NCI-H1105 (cell line): ENCODE measurements around the gene EPYC.

Experiments used
- DNase-seq: peaks from one replicate; lab custom pipeline; 2025; lab: John Stamatoyannopoulos, UW

EPYC gene

GRCh38 chr12:91004872-91005271 lies at the start of gene EPYC:
Gene EPYC (minus strand): TSS chr12:91004972. CDS start chr12:91002565, 2,407 bp downstream.
- no peak for DNase-seq

- no peak for DNase-seq
Observed at GRCh38 chr12:91053951-91054715, 49.4 kb upstream of the EPYC start.

GRCh38 chr12:91052026-91052425 lies 47.3 kb upstream of the EPYC start:
- no peak for DNase-seq

- no peak for DNase-seq
Observed at GRCh38 chr12:91044586-91044985, 39.8 kb upstream of the EPYC start.

DNA sequence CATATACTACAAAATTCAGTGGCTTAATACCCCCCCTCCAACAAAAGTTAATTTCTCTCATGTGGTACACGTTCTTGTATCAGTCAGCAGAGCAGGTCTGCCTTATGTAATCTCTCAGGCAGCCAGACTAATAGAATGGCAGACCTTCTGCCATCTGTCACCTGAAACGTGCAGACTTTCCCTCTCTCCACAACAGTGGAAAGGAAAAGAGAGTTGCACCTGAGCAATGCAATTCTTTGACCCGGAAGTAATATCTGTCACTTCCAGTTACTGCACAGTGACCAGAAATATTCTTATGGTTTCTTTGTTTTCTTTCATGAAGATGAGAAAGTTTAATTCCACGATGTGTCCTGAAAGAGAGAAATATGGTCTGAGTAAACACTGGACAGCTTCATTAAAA lies 38.6 kb upstream of the EPYC start:
- DNase-seq, result no peak

DNA sequence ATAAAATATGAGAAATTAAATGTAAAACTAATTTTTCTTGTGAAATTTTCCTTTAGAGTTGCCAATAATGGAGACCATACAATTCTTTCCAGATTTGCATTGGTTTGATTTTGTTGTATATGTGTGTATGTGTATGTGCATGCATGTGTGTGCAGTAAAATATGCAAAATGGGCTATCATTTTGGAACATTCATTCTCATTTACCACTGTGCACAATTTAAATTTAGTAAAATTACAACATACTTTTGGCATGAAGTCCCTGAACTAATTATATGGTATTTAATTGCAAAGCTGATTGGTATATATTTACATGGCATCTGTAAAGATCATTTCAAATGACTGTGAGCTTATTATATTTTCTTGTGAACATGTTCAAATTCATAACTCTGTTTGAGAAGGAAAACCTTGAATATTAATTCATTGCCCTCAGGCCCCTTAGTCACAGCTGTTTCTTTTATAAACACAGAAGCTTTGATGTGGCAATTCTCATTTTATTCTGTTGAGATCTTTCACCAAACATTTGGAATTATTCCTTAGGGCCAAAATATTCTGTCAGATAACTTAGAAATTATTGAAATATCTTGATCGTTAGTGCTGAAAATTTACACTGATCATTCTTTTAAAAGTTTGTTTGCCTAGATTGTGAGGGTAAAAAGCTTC lies 35.5 kb upstream of the EPYC start:
- no peak for DNase-seq

DNA sequence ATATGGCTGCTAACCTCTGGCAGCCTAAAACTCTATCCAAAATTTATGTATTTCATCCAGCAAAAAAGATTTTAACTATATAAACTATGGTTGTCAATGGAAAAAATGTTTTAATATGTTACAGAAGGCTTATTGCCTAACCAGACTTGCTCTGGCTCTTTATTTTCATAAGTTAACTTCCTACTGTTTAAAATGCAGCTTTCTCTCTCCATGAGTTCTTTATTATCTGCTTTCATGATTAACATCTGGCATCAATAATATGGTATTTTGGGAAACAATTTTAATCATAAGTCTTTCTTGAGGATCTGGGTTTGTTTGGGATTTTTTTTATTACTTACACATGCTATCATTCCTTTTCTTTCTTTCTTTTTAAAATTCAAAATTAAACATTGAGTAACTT lies 32.5 kb upstream of the EPYC start:
- DNase-seq, result no peak

GRCh38 chr12:91033251-91033650 lies 28.5 kb upstream of the EPYC start:
- DNase-seq, result no peak

DNA sequence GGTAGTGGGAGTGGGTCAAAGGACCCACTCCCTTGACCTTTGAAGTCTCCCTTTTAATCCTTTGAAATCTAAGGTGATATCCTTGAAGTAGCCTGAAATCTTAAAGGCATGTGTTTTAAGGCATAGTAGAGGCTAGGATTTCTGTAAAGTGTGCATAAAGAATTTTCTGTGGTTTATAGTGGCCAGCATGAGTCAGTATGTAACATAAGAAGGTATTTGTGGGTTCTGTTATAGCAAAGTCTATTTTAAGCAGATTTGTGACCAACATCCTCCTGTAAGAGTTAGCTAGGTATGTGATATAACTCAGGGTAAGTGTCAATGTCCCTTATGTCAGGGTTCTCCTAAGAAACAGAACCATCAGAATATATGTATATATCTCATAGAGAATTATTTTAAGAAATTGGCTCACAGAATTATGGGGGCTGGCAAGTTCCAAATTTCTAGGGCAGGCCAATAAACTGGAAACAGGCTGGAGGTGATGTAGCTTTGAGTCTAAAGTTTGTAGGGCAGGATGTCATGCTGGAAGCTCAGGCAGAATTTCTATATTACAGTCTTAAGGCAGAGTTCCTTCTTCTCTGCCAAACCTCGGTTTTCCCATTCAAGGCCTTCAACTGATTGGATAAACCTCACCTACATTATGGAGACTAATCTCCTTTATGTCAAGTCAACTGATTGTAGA lies 18.7 kb upstream of the EPYC start:
- no peak for DNase-seq

GRCh38 chr12:91021076-91021475 lies 16.3 kb upstream of the EPYC start:
- no peak for DNase-seq

DNA sequence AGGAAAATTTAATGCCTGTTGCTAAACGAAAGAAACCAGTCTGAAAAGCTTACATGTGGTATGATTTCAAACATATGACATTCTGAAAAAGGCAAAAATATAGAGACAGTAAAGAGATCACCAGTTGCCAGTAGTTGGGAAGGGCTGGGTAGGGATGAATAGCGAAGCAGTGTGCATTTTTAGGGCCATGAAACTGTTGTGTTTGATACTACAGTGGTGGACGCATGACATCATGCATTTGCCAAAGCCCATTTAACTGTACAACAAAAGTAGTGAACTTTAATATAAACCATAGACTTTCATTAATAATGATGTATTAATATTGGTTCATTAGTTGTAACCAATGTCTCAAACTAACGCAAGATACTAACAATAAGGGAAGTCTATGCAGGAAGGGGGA lies 14.7 kb upstream of the EPYC start:
- no peak for DNase-seq

- DNase-seq, result no peak
Observed at GRCh38 chr12:91017511-91018263, 12.9 kb upstream of the EPYC start.

- no peak for DNase-seq
Observed at GRCh38 chr12:91017043-91017442, 12.3 kb upstream of the EPYC start.

- no peak for DNase-seq
Observed at GRCh38 chr12:91009319-91009950, 4.7 kb upstream of the EPYC start.

GRCh38 chr12:91007531-91008290 lies 2.9 kb upstream of the EPYC start:
- DNase-seq, result no peak

- no peak for DNase-seq
Observed at GRCh38 chr12:91003737-91004136, 1.0 kb downstream of the EPYC start.

DNA sequence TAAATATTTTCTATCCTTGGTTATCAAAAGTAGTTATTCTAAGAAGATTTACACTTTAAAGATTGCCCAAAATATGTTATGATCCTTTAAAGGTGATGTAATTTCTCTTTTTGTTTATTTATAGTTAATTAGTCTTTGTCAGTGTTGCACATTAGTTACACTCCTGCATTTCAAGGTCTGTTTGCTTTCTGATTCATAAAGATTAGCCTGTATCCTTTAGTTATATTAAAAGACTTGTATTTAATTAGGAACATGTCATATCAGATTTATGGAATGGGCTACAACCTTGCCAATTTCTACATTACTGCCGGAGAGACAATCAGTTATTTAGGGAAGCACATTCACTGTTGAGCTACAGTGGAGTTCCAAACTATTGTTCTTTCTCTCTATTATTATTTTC lies 3.5 kb downstream of the EPYC start:
- peak; percentile 58 for DNase-seq

DNA sequence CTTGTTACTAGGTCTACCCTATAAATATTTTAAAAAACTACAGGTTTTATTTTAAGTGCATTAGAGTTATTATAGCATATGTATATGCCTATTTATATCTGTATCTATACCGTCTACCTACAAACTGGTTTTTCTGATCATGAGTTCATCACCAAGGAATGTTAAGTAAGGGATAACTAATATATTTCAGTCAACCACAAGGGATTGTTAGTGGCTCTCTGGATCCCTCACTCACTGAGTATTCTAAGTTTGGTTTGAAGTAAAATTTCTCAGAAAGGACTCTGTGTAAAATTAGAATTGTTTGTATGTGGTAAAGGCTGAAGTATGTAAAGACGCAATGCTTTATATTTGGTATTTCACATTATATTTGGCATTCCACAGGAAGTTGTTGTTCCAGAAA lies 4.8 kb downstream of the EPYC start:
- no peak for DNase-seq

DNA sequence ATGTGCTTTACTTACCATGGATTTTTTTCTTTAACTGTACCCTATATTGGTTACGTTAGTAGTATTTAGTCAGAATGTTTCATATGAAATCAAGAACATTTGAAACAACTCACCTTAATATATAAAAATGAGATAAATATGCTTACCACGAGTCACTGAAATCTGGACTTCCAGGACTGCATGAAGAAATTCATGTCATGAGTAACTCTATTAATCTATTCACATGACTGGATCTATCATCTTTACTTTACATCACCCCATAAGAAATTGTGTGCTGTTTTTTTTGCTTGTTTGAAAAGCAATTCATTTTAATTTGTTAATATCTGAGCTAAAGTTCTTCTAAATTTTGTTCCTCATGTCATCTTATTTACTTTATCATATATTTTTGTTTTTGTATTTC lies 5.2 kb downstream of the EPYC start:
- DNase-seq, result no peak

GRCh38 chr12:90995010-90995409 lies 9.8 kb downstream of the EPYC start:
- peak; percentile 27 for DNase-seq

DNA sequence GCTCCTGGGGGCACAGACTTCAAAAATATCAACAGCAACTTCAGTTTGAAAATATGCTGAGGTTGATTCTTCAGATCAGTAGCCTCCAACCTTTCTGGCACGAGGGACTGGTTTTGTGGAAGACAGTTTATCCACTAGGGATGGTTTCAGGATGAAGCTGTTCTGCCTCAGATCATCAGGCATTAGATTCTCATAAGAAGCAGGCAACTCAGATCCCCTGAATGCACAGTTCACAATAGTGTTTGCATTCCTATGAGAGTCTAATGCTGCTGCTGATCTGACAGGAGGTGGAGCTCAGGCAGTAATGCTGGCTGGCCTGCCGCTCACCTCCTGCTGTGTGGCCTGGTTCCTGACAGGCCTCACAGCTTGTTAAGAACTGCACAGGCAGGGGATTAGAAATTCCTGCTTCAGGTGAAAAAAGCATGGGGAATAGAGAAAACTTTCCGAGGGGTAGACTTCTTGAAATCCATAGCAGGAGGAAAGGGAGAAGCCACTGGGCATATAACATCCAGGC lies 12.8 kb downstream of the EPYC start:
- DNase-seq, result no peak
